Ovary (tissue), 3 donors: ENCODE data around the gene C1orf56.

Source experiments
- EP300 ChIP-seq: sonication (generic); formaldehyde crosslinking; IDR thresholded peaks from one replicate; pipeline ENCODE4 v1.6.1; 2017; ENCODE audit warnings: antibody characterized with exemption
- POLR2A ChIP-seq: fragments of 450-650 bp; IDR thresholded peaks from one replicate; pipeline ENCODE4 v1.6.1; 2017; ENCODE audit warnings: antibody characterized with exemption, mild to moderate bottlenecking, moderate library complexity
- TF ChIP-seq, protein P1 (sequence below), 3 donors: fragments of 450-650 bp in 2 of 3; fragments of 200-600 bp in 1 of 3; IDR thresholded peaks; one replicate each; pipeline versions ENCODE4 v1.5.1 to v1.8.0; 2016 to 2022; ENCODE audit warnings: antibody characterized with exemption in 3 of 3, mild to moderate bottlenecking in 1 of 3
- donor health status: DM: no; HTN: no; CAD: no.

DNA sequence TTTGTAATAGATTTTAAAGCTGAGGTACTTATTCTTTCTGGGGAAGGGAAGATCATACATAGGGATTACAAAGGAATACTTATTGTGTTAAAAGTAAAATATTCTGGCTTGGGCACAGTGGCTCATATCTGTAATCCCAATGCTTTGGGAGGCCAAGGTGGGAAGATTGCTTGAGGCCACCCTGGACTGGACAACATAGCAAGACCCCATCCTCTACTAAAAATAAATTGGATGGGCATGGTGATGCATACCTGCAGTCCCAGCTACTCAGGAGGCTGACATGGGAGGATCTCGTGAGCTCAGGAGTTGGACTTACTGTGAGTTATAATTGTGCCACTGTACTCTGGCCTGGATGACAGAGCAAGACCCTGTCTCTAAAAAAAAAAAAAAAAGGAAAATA lies 50.6 kb downstream of the C1orf56 start:
- no peak for TF ChIP-seq POLR2A
- TF ChIP-seq, protein P1, sequence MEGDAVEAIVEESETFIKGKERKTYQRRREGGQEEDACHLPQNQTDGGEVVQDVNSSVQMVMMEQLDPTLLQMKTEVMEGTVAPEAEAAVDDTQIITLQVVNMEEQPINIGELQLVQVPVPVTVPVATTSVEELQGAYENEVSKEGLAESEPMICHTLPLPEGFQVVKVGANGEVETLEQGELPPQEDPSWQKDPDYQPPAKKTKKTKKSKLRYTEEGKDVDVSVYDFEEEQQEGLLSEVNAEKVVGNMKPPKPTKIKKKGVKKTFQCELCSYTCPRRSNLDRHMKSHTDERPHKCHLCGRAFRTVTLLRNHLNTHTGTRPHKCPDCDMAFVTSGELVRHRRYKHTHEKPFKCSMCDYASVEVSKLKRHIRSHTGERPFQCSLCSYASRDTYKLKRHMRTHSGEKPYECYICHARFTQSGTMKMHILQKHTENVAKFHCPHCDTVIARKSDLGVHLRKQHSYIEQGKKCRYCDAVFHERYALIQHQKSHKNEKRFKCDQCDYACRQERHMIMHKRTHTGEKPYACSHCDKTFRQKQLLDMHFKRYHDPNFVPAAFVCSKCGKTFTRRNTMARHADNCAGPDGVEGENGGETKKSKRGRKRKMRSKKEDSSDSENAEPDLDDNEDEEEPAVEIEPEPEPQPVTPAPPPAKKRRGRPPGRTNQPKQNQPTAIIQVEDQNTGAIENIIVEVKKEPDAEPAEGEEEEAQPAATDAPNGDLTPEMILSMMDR (IDR thresholded peaks at IDR 0.05), result no peak
- TF ChIP-seq EP300, result no peak
